NCI-H2196 (cell line): ENCODE measurements around the gene SPC24.
"Not testable (repeated sequence)": the region's sequence is repeated elsewhere in the genome, so short reads cannot be mapped to it uniquely, and the experiment has no call there.

Experiments
- DNase-seq: peaks from one replicate; lab custom pipeline; 2025; ENCODE audit not compliant: unreplicated experiment; lab: John Stamatoyannopoulos, UW

Gene SPC24

GRCh38 chr19:11097367-11097766, 58.2 kb downstream of the SPC24 start:
- not testable (repeated sequence) for DNase-seq

- DNase-seq, result no peak
Observed at GRCh38 chr19:11096210-11096841, 59.3 kb downstream of the SPC24 start.
